Coronary artery (tissue), 2 donors: Measurements from ENCODE around the gene PLEKHM1.
"Not testable (repeated sequence)": the region's sequence is repeated elsewhere in the genome, so short reads cannot be mapped to it uniquely, and the experiment has no call there.

Source experiments
- DNase-seq: peaks from one replicate; pipeline ENCODE4 v3.0.0-alpha.2; 2017; ENCODE audit warnings: low spot score
- H3K27ac ChIP-seq, 2 donors: fragments of 200-600 bp; sonication (generic); one replicate each; pipeline ENCODE4 v1.5.1; 2016 to 2019
- H3K4me3 ChIP-seq: fragments of 200-600 bp; sonication (generic); 2 replicates; pipeline ENCODE4 v1.5.1; 2016; ENCODE audit warnings: mild to moderate bottlenecking, moderate library complexity
- CTCF ChIP-seq: fragments of 200-600 bp; sonication (generic); IDR thresholded peaks from one replicate; pipeline ENCODE4 v1.5.1; 2019; ENCODE audit warnings: antibody characterized with exemption

Gene PLEKHM1

DNA sequence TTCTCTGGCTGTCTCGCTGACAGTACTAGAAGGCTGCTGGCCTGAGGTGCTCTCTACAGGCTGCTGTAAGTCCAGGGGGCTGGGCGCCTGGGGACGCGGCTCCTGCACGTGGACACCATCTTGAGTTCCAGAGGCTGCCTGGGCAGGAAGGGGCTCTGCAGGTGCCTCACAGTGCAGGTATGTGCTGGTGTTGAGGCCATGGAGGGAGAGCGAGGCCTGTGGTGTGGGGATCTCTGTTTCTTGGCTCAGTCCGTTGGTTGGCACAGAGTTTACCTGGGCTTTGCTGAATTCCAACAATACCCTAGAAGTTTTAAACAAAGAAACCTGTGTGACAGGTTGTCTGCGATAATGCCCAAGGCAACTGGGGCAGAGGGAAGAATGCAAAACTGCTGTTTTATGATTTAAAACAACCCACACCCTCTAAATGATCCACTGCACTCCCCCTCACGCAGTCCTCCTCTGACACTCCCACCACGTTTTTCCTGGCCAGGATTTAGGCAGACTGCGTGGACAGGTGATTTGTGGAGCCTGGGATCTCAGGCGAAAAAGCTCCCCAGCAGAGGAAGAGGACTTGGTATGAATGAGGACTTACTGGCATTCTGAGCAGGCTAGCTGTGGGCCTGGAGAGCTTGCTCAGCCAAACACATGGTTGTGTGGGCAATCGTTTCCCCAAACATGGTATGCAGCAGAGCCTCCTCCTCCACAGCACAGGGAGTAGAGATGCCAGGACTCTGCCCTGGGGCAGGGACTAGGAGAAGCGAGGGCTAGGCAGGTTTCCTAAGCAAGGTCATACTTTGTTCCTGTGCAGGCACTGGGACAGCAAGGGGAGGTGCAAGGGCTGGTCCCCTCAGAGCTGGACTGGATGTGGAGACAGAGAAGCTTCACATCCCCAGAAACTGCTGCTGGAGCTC is 22.0 kb downstream of the PLEKHM1 start:
- DNase-seq, H3K27ac ChIP-seq: not testable (repeated sequence)

GRCh38 chr17:45461524-45462327 is 28.8 kb downstream of the PLEKHM1 start:
- not testable (repeated sequence) for DNase-seq, H3K4me3 ChIP-seq
- peak overlapping the region in 1 of 2 donors; percentile 57 for H3K27ac ChIP-seq

More for the DNA sequence above, 22.0 kb downstream of the PLEKHM1 start:
- H3K4me3 ChIP-seq: not testable (repeated sequence)

DNA sequence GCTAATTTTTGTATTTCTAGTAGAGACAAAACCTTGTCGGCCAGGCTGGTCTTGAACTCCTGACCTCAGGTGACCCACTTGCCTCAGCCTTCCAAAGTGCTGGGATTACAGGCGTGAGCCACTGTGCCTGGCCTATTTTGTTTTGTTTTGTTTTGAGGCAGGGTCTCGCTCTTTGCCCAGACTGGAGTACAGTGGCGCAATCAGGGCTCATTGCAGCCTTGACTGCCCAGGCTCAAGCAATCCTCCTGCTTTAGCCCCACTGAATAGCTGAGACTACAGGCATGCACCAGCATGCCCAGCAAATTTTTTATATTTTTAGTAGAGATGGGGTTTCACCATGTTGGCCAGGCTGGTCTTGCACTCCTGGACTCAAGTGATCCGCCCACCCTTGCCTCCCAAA is 30.1 kb downstream of the PLEKHM1 start:
- H3K4me3 ChIP-seq, DNase-seq, H3K27ac ChIP-seq: not testable (repeated sequence)

GRCh38 chr17:45454341-45454740 is 36.2 kb downstream of the PLEKHM1 start:
- DNase-seq, H3K4me3 ChIP-seq, H3K27ac ChIP-seq: not testable (repeated sequence)

GRCh38 chr17:45453731-45454130 is 36.8 kb downstream of the PLEKHM1 start:
- not testable (repeated sequence) for H3K4me3 ChIP-seq, H3K27ac ChIP-seq, DNase-seq

GRCh38 chr17:45453225-45453534 is 37.3 kb downstream of the PLEKHM1 start:
- DNase-seq, H3K27ac ChIP-seq, H3K4me3 ChIP-seq: not testable (repeated sequence)

DNA sequence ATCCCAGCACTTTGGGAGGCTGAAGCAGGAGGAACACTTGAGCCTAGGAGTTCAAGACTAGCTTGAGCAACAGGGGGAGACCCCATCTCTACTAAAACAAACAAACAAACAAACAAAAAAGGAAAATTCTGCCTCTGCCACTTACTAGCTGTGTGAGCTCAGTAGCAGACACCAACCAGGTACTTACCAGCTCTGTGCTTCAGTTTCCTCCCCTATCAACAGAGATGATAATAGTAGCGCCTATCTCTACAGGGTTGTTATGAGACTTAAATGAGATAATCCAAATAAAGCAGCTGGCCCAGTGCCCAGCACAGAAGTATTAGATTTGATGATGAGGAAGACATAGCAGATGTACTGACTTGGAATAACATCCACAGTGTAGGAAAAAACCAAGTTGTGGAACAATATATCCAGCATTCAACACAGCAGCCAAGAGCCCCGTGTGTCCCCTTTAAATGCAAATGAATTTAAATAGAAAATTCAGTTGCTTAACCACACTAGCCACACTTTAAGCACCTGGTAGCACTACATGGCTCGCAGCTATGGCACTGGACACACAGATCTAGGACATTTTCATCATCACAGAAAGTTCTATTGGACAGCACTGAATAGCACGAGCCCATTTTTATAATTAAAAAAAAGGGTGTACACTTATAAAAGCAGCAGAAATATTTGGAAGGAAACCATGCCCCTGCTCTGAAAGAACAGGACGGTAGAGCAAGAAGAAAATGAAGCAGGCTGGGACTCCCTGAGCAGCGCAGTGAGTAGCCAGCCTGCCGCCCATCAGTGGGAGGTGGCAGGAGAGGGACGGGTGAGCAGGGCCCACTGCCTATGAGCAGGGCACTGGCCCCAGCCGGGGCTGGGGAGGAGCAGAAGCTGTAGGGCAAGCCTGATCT is 37.9 kb downstream of the PLEKHM1 start:
- not testable (repeated sequence) for H3K4me3 ChIP-seq, H3K27ac ChIP-seq, DNase-seq

DNA sequence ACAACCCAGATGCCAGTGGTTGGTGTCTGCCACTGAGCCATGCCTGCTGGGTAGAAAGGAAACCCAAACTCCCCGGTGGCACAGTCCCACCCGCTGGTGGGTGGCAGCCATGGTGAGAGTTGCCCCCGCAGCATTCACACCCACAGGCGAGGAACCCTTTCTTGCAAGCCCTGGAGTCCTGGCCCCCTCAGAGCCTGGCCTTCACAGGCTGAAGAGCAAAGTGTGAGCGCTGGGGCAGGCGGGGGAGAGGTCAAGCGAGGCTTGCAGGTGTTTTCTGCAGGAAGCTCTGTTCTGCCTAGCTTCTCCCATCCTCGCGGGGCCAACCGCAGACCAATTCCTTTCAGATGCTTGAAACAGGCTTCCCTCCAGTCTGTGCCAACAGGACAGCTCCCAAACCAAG is 38.9 kb downstream of the PLEKHM1 start:
- not testable (repeated sequence) for H3K27ac ChIP-seq, DNase-seq, H3K4me3 ChIP-seq

DNA sequence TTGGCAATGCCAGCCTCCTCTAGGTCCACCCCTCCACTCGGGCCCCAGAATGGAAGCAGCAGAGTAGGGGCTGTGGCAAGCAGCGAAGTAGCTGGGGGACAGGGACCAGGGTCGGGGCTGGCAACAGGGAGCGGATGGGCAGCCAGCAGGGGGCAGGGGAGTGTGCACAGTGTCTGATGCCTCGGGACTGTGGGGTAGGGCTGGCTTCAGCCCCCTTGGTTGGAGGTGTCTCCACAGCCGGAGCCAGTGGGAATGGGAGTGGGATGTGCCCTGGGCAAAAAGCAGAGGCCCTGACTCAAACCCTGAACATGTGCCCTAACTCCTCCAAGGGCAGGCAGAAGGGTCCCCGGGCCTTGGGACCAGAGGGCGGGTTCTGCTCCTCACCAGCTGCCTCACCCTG is 39.4 kb downstream of the PLEKHM1 start:
- Histone ChIP-seq H3K27ac (no peak overlapping the region), H3K4me3 (no peak overlapping the region)
- no peak for DNase-seq
- no peak for TF ChIP-seq CTCF

DNA sequence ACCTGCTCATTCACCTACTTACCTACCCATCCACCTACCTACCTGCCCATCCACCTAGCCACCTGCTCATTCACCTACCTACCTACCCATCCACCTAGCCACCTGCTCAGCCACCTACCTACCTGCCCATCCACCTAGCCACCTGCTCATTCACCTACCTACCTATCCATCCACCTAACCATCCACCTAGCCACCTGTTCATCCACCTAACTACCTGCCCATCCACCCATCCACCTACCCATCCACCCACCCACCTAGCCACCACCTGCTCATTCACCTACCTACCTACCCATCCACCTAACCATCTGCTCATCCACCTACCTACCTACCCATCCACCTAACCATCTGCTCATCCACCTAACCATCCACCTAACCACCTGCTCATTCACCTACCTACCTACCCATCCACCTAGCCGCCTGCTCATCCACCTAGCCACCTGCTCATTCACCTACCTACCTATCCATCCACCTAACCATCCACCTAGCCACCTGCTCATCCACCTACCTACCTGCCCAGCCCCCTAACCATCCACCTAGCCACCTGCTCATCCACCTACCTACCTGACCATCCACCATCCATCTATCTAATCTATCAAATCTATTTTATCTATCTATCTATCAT is 40.7 kb downstream of the PLEKHM1 start:
- not testable (repeated sequence) for DNase-seq, H3K27ac ChIP-seq, H3K4me3 ChIP-seq

DNA sequence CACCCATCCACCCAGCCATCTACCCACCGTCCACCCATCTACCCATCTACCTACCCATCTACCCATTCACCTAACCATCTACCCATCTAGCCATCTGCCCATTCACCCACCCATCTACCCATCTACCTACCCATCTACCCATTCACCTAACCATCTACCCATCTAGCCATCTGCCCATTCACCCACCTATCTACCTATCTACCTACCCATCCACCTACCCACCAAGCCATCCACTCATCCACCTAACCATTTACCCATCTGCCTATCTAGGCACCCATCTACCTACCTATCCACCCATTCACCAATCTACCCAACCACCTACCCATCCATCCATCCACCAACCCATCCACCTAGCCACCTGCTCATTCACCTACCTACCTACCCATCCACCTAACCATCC is 41.3 kb downstream of the PLEKHM1 start:
- H3K27ac ChIP-seq, H3K4me3 ChIP-seq, DNase-seq: not testable (repeated sequence)

DNA sequence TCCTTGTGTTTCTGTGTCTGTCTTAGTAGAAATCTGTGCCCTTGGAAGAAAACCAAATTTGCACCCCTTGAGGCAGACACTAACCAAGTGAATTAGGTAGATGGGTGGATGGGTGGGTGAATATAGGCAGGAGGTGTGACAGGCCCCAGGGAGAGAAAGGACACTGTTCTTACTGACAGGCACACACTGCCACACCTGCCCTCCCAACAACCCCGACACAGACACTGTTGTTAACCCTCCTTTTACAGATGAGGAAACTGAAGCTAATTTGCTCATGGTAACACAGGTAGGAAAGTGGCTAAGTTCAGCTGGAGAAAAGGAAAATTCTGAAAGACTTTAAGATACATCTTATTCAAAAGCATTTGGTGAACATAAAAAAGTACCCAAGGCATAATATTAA is 42.0 kb downstream of the PLEKHM1 start:
- not testable (repeated sequence) for H3K4me3 ChIP-seq, DNase-seq, H3K27ac ChIP-seq

DNA sequence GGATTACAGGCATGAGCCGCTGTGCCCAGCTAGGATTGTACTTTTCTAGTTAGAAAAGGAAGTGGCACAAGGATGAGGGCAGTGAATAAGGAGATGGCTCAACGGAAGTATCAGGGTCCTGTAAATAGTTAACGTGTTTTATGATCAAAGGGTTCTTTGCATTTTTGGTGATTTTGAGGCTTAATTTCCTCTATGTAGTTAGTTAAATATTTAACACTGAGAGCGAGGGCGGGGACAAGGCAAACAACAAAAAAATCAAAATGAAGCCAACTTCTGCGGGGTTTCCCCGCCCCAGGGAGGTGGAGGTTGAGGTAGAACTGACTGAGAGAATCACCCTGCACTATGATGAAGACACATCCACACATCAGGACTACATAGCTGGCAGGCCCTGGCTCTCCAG is 42.5 kb downstream of the PLEKHM1 start:
- not testable (repeated sequence) for H3K27ac ChIP-seq, H3K4me3 ChIP-seq
- DNase-seq: peak; percentile 28

GRCh38 chr17:45447650-45448049 is 42.9 kb downstream of the PLEKHM1 start:
- H3K27ac ChIP-seq: peak overlapping the region in 1 of 2 donors; percentile 50
- peak; percentile 16 for DNase-seq
- not testable (repeated sequence) for H3K4me3 ChIP-seq

DNA sequence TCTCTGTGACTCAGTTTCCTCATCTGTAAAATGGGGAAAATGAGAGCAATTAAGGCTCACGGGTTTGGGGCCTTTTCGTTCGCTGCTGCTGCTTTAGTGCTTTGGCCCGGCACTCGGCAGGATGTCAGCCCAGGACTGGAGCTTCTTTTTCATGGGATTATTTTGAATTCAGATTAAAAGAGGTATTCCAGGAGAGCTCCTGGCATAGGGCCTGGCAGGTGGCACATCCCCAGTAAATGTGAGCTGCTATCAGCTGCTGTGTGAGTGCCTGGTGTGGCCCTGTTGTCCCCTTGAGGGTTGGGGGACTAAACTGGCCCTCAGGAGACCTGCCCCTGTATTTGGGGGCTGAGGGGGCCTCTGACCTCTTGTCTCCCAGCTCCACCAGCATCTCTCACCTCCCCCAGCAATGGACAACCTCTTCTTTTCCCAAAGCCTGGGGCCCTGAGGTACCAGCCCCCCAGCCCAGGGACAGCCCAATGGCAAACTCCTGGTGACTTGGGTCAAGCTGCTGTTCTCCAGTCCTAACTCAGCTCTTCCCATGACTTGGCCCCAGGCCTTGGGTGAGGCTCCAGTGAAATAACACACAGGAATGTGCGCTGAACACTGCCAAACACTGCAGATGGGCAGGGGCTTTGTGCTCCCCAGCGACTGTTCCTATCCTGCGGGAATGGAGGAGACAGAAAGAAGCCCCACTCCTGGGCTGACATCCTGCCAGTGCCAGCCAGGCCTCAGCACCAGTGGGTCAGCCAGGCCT is 43.5 kb downstream of the PLEKHM1 start:
- peak; percentile 67 for DNase-seq
- not testable (repeated sequence) for H3K4me3 ChIP-seq
- H3K27ac ChIP-seq: peak overlapping the region in 1 of 2 donors; percentile 50
